GM20431 (cell line): ENCODE measurements around the gene PANX1.

Experiments used
- in situ Hi-C: fragments of 300-500 bp; cut with MseI, MboI; formaldehyde crosslinking; loops from one replicate; pipeline ENCODE4 v1.15.0; 2020; ENCODE audit warnings: low sequenced_read_pairs; ENCODE audit not compliant: unreplicated experiment

The PANX1 gene

DNA sequence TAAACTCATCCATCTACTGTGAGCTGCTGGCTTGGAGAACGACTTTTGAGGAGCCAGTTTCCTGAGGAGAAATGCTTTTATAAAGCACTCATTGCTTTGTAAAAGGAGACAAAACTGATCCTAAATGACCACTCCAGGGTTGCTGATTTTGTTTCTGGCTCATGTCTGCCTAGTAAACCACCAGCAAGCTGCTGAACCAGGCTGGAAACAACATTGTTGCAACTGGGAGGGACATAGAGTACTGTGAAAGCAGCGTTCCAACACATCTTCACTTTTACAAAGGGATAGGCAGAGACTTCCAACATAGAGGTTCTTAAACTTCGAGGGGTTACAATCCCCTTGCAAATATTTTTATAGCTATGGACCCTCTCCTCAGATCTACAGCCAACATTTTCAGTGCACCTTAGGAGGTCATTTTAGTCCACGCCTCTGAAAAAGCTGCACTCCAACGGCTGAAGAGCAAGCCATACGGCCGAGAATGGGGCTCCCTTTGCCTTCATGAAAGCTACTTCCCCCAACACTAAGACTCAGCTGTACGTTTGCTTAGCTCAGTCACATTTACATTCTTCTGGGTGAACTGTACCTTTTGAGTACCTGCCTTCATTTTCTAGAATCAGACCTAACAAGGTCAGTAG is 54.7 kb downstream of the PANX1 start:
- in situ Hi-C loops, result no loop called here

DNA sequence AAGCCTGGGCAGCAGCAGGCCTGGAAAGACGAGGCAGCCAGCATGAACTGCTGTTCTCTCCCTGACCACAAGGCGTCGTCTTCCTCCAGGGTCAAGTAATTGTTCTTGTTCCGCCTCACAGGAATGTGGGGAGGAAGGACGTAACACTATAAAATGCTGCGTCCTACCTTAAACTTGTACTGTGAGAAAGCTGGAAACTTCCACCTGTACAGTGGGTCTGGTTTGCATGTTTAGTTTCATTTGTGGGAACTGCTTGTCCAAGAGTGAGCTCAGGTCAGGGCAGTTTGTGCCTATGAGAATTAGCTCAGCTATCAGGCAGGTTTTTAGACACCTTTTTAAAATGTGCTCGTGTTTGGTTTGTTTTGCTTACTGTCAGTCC is 55.2 kb downstream of the PANX1 start:
- in situ Hi-C loops, result no loop called here

DNA sequence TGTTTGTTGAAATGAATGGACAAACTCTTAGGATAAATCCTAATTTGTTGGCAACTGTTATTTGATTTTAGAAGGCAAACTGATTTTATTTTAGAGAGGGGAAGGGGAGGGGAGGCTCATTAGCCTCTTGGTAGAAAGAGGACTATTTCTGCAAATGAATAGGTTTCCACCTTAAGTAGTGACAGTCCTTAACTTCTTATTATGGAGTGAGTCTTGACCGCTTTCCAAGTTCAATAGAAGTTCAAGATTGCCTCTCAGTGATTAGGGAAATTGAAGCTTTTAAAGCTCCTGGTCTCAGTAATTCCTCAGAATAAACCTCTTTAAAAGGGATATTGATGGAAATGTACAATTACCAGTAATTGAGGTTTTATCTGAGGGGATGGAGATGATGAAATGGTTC is 55.7 kb downstream of the PANX1 start:
- in situ Hi-C loops, result no loop called here

DNA sequence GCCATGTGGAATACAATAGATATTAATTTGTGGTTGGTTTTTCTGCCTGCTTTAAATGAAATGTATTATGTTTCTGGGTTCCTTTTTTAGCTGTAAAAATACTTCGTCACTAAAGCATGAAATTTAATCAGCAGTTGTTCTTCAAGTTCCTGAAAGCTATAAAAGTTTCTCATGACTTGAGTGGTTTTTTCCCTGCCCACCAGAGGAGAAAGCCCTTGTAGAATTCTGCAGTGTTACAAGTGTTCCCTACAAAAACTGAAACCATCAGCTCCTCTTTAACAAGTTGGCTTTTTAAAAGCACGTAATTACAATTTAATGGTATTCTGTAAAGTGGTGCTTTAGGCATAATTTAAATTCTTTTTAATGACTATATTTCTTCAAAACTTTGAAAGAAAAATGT is 56.2 kb downstream of the PANX1 start:
- in situ Hi-C loops, result no loop called here

DNA sequence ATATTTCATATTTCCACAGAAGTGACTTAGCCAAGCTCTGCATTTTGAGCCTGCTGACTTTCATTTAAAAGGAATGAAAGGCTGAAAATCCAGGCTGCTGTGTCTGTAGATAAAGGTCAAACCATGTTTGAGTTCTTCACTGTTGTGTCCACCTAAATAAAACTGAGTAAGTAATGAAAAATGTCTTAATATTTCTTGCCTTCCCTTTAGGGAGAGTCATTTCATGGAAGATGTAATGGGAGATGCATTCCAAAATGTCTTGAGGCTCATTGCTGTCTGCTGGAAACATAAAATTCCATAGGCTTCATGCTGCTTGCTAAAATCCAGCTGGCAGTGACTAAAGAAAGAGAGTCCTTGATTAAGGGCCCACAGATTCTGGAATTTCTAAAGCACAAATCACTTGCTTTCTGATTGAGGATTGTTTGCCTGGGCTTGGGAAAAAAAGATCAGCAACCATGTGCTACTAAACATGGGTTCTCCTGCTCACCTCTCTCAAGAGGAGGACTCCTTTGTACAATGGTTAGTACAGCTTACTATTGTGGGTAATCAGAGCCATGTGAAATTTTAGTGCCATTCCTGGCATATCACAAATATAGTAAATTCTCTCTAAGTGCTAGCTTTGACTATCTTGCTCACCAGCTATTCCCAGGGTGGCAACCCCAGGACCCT is 56.9 kb downstream of the PANX1 start:
- in situ Hi-C loops, result no loop called here

DNA sequence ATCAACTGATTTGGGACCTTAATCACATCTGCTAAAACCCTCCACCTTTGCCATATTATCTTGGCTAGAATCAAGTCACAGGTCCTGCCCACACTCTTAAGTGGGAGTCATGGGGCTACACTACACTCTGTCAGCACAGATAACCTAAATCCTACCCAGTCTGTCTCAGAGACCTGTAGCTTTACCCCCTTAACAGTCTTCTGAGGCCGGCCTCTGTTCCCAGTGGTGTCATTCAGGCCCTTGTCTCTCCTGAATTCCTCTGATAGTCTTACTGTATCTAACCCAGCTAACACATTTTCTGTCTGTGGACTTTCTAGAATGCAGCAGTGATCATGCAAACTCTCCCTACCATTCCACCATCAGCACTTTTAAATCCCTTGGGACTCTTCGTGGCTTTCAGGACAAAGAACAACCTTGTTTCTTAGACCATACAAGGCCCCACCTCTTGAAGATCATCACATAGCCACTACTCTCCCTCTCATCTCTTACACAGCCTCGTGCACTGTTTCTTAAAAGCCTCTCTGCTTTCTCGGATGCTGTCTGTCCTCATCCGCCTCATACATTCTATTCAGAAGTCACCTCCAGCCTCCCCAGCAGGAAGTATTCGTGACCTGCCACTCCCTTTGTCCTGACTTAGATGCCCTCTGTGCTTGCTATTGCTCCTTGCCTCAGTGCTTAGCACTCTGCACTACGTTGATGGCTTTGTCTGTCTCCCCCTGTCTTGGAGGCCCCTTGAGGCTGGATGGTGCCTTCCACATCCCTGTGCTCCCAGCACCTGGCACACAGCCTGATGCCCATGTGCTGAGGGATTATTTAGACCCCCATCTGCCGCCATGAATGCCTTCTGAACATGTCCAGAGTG is 57.9 kb downstream of the PANX1 start:
- in situ Hi-C loops, result no loop called here

DNA sequence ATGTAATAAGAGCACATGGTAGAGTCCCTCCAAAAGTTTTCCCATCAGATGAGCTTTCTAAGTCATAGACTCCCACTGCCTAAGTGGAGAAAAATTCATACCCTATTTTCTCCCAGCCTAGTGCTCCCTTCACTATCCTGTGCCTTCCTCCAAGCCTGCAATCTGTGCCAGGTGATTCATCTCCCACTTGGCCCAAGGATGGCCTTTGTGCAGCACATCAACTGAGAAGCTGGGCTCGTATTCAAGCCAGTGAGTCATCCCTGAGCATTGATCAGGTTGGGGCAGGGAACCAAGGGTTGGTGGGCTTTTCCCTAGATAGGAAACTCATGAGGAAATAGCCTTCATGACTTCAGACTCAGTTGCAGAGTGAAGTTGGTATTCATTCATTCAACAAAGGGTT is 64.6 kb downstream of the PANX1 start:
- in situ Hi-C loops, result no loop called here

DNA sequence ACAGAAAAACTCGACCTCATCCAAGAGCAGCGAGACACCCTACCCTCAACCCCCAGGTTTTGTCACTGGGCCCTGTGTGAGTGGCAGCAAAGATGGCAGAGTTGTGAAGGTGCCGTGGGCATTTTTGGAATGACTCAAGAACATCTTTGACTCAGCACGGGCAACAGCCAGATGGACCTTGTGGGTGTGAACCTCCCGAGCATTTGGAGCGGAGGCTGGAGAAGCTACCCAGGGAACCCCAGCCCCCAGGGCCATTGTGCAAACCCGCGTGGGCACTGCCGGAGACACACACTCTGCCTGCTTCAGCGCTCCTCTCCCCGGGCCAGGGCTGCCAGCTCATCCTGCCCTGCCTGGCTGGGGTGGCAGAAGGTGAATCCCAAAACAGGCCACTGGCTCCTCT is 66.1 kb downstream of the PANX1 start:
- in situ Hi-C loops, result no loop called here

DNA sequence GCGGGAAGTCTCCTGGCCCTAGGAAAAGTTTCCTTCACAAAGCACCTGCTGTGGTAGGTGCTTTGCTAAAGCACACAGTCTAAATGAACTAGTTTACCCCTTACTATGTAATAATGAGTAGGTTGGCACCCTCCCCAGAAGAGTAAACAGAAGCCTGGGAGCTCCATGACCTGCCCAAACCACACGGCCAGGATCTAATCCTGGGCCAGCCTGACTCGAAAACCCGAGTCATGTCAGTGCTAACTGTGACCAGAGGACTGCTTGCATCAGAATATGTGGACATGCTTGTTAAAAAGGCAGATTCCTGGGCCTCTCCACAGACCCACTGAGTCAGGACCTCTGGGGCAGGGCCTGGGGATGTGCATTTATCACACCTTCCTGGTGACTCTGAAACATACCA is 67.7 kb downstream of the PANX1 start:
- in situ Hi-C loops, result no loop called here

DNA sequence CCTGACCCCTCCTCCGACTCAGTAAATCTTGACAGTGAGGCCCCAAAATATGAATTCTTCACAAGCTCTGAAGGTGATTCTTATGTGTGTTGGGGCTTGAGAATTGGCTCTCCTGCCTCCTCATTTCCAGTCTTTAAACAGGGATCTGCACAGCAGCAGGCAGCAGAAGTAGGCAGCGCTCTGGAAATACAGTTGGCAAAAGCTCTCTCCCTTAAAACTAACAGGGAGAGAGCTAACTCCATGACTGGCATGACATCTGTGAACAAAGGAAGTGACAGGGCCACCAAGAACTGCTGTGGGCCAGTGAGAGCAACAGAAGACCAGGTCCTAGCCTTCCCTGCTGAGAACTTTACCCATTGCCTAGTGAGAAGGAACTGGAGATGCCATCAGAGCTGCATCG is 70.1 kb downstream of the PANX1 start:
- in situ Hi-C loops, result no loop called here

DNA sequence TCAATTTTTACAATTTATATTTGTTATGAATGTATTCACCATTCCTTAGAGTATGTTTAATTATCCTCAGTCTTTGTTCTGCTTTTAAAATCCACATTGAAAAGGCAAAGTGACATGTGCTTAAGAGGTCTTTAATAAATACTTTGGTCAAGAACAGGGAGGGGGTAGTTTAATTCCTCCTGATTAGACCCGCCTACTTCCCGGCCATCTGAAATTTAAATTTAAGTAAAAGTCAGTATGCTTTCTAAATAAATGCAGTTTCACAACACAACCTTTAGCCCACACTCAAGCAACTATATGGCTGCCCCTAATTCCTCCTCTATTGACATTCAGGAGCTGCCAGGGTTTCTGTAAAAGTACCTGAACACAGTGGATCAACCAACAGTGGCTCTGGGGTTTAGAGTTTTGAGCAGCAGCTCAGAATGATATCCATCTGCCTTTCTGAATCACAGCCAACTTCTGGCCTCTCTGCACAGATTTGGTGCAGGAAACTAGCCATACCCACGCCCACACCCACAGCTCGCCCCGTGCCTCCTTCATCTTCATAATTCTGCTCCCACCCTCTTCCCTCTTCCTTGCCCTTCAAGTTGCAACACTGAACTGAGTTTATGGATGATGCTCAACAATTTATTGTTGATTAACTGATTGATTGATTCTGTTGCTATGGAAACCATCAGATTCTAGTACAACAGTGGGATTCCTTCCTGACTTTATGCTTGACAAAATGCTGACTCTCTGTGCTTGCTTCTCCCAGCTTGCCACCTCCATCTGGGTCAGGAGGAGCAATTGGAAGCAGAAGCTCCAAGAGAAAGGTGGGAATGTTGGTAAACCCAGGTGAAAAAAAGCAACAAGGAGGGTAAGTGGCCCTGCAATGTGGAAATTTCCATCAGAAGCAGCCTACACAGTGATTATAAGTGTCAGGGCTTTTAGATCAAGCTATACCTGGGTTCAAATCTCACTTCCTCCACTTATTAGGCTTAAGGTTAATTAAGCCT is 70.8 kb downstream of the PANX1 start:
- in situ Hi-C loops, result no loop called here

DNA sequence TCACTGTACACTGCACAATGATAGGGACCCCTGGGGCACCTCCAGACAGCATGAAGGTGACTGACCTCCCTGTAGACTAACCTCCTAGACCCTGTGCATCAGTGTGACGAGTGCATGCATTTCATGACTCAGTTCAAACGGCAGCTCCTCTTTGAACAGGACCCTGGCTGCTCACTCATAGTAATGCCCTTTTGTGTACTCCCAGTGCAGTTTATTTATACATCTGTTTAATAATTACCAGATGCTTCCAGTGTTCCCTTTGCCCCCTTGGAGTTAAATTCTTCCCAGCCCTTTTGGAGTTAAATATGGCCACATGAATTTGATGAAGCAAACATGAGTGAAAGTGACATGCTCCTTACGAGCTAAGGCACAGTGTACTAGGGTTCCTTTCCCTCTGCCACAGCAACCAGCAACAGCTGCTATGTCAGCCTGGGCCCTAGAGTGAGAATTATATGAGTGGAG is 72.4 kb downstream of the PANX1 start:
- in situ Hi-C loops, result no loop called here

DNA sequence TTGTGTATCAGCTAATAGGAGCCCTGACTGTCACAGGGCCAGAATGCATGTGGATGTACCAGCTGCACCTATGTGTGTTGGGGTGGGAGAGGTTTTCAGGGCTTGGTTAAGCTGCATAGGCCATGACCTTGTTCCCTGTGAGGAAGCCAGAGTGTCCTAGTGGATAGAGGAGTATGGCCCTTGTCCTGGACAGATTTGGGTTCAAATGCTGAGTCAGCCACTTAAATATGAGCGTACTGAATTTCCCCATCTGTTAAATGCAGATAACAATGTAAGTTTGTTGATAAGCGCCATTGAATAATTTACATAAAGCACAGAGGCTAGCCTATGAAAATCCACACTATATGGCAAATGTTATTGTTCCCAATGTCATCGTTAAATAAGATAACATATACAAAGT is 74.4 kb downstream of the PANX1 start:
- in situ Hi-C loops, result no loop called here

DNA sequence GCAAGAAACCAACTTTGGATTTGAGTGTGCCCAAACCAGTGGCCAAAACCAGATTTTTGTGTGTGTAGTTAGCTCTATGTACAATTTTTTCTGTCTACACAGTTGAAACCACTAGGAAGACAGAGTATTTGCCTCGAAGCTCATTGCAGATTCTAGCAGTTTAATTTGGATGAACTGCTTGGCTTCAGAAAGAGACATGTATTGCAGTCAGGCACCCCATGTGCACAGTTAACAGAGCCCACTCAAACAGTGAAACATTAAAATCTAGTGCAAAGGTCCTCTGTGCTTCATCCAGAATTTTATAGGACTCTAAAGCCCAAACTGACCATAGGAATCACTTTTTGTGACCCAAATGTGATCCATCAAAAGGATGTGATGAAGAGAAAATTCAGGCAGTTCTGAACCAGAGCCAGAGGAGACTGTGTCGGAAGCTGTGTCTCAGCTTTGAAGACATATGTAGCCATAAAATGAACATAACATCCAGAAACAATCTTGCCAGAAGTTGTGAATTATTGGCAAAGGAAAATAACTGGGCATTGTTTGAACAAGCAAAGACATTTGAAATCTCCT is 82.7 kb downstream of the PANX1 start:
- in situ Hi-C loops, result no loop called here

DNA sequence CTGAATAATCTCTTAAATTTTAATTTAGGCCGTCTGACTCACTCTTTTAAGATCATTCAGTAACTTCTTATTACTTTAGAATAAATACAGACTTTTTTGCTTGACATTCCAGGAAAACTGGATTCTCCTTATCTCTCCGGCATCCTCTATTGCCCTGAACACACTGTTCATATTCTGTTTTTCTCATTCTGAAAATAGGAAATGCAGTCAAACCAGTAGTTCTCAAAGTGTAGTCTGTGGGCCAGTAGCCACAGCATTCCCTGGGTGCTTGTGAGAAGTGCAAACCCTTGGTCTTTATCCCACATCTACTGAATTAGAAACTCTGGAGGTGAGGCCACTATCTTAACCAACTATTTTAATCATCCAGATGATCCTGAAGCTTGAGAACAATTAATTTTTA is 84.3 kb downstream of the PANX1 start:
- in situ Hi-C loops, result no loop called here

DNA sequence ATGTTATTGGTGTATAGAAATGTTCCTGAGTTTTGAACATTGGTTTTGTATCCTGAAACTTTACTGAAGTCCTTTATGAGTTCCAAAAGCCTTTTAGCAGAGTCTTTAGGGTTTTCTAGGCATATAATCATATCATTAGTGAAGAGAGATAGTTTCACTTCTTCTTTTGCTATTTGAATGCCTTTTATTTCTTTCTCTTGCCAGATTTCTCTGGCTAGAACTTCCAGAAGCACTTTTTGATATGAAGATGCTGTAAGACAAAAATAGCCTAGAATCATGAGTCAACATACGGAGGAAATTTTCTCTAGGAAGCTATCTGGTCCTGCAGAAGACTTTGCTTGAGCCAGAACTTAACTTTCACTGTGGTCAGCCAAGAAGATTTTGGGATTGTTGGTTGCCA is 89.1 kb downstream of the PANX1 start:
- in situ Hi-C loops, result no loop called here

DNA sequence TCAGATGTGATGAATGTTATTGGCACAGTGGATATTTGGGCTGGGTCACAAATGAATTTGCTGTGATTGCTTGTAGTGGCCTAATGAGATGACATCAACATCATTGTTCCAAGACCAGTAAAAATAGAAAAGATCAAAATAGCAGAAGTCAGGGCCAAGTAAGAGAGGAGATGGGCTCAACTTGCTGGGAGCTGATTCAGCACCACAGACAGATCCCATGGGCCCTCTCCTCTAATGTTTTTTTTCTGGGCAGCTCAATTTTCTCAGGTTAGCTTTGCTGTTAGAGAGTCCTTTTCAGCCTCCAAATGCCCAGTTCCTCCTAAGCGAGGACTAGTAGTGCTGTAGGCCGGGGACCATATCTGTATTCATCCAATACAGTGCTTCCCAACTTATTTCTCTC is 89.7 kb downstream of the PANX1 start:
- in situ Hi-C loops, result no loop called here

DNA sequence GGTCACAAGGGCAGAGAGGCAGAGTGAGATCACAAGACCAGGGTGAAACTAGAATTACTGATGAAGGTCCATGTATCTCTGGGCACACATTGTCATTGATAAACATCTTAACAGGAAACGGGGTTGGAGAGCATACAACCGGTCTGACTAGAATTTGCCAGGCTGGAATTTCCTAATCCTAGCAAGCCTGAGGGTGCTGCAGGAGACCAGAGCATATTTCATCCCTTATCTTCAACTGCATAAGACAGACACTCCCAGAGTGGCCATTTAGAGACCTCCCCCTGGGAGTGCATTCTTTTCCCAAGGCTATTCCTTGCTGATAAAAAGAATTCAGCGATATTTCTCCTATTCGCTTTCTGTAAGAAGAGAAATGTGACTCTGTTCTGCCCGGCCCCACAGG is 91.1 kb downstream of the PANX1 start:
- in situ Hi-C loops, result no loop called here

DNA sequence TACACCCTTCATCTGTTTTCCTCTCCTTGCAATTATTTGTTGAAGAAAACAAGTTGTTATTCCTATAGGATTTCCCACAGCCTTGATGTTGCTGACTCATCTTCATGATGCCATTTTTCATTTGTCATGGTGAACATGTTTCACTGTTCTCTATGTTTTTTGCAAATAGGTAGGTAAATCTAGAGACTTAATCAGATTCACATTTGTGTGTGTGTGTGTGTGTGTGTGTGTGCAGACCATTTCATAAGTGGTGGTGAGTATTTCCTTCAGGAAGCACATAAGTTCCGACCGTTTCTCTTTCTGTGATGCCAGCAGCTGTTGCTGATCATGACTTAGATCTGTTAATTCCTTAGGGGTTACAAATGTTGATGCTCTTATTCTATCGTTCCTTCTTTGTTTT is 95.4 kb downstream of the PANX1 start:
- in situ Hi-C loops, result no loop called here
